A673 (cell line): ENCODE data around the gene AGPAT3. TPM values are rescaled to one million over a fixed set of nuclear protein-coding genes. Genes with fewer than 3 reads are reported as not detected.

ENCODE experiments used
- BruUV-seq: library from RNA; stranded (reverse); fragments of 400-500 nt; replicated peaks from 2 replicates; lab custom pipeline; 2021; lab: Mats Ljungman, UMichigan
- CTCF ChIA-PET: fragments of 300-600 bp; sonication (Branson Sonifier 250); formaldehyde crosslinking; loops from one replicate; lab custom pipeline; 2022; ENCODE audit warnings: antibody characterized with exemption; lab: Charles Lee
- POLR2A ChIA-PET: fragments of 300-600 bp; sonication (Branson Sonifier 250); formaldehyde crosslinking; loops from one replicate; lab custom pipeline; 2022; ENCODE audit warnings: antibody characterized with exemption; ENCODE audit not compliant: low non-redundant PET; lab: Charles Lee
- DNase-seq: peaks from one replicate; pipeline ENCODE4 v3.0.0-alpha.2; 2015; ENCODE audit warnings: low spot score
- H3K27ac ChIP-seq: fragments of 200-600 bp; sonication (generic); 2 replicates; pipeline ENCODE4 v1.5.1; 2016; ENCODE audit warnings: mixed run types, low read depth, mild to moderate bottlenecking, mixed read lengths, antibody characterized with exemption, low read length; ENCODE audit not compliant: poor library complexity, severe bottlenecking
- H3K27me3 ChIP-seq: fragments of 200-600 bp; sonication (generic); replicated peaks from 2 replicates; pipeline ENCODE4 v1.6.1; 2017; ENCODE audit warnings: mixed run types, low read depth, mild to moderate bottlenecking, mixed read lengths, antibody characterized with exemption, low read length; ENCODE audit not compliant: insufficient read depth, poor library complexity
- H3K36me3 ChIP-seq: fragments of 200-600 bp; sonication (generic); 2 replicates; pipeline ENCODE4 v1.6.1; 2016; ENCODE audit warnings: mixed run types, mild to moderate bottlenecking, mixed read lengths, antibody characterized with exemption, low read length; ENCODE audit not compliant: insufficient read depth, poor library complexity, severe bottlenecking
- H3K4me1 ChIP-seq: fragments of 200-600 bp; sonication (generic); 2 replicates; pipeline ENCODE4 v1.6.1; 2017; ENCODE audit warnings: mixed run types, mild to moderate bottlenecking, mixed read lengths, antibody characterized with exemption, low read length; ENCODE audit not compliant: insufficient read depth, poor library complexity, severe bottlenecking
- H3K4me3 ChIP-seq: fragments of 200-600 bp; sonication (generic); 2 replicates; pipeline ENCODE4 v1.5.1; 2016; ENCODE audit warnings: low read depth, mixed run types, mild to moderate bottlenecking, mixed read lengths, low read length; ENCODE audit not compliant: poor library complexity, severe bottlenecking
- H3K9me3 ChIP-seq: fragments of 200-600 bp; sonication (generic); 2 replicates; pipeline ENCODE4 v1.6.1; 2016; ENCODE audit warnings: mixed run types, low read depth, mild to moderate bottlenecking, mixed read lengths, antibody characterized with exemption, low read length; ENCODE audit not compliant: poor library complexity, severe bottlenecking
- EZH2 ChIP-seq: fragments of 200-600 bp; sonication (generic); IDR thresholded peaks from 2 replicates; pipeline ENCODE4 v1.6.1; 2017; ENCODE audit warnings: borderline replicate concordance, low read depth, mild to moderate bottlenecking, mixed read lengths, antibody characterized with exemption, low read length; ENCODE audit not compliant: poor library complexity, severe bottlenecking
- intact Hi-C: fragments of 100-400 bp; cut with micrococcal nuclease; formaldehyde crosslinking; loops from one replicate; pipeline ENCODE4 v1.10.0; 2022; ENCODE audit not compliant: unreplicated experiment
- total RNA-seq: library from RNA; stranded (reverse); gene quantifications from 2 replicates; pipeline ENCODE4 v1.2.3, GENCODE V29; 2021
- TF ChIP-seq, protein P1 (sequence below): fragments of 300-800, 200-600 bp; sonication (generic); conservative IDR thresholded peaks from 2 replicates; pipeline ENCODE4 v1.5.1; 2017; ENCODE audit warnings: low read depth, mild to moderate bottlenecking, antibody characterized with exemption, low read length, moderate library complexity, mixed read lengths

Gene AGPAT3
- total RNA-seq, 1 experiment from 2014 or later: 69.6 TPM

DNA sequence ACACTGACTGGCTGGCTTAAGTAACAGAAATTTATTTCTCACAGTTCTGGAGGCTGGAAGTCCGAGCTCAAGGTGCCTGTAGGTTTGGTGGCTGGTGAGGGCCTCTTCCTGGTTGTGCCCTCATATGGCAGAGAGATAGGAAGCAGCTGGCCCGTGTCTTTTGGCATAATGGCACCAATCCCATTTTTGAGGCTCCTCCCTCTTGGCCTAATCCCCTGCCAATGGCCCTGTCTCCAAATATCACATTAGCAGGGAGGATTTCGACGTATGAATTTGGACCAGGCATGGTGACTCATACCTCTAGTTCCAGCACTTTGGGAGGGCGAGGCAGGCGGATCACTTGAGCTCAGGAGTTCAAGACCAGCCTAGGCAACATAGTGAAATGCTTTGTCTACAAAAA, 37.4 kb downstream of the AGPAT3 start:
- Histone ChIP-seq H3K4me1 (peaks cover 11% of the 10 kb centered on the region), H3K27ac (peak overlapping the region; percentile 31), H3K4me3 (no peak overlapping the region), H3K27me3 (no peaks in the 10 kb centered on the region), H3K9me3 (no peaks in the 10 kb centered on the region), H3K36me3 (no peaks in the 10 kb centered on the region)
- intact Hi-C loops: no loop called here
- ChIA-PET CTCF (no interaction called here), POLR2A (no interaction called here)
- TF ChIP-seq EZH2: no peak
- TF ChIP-seq, protein P1, sequence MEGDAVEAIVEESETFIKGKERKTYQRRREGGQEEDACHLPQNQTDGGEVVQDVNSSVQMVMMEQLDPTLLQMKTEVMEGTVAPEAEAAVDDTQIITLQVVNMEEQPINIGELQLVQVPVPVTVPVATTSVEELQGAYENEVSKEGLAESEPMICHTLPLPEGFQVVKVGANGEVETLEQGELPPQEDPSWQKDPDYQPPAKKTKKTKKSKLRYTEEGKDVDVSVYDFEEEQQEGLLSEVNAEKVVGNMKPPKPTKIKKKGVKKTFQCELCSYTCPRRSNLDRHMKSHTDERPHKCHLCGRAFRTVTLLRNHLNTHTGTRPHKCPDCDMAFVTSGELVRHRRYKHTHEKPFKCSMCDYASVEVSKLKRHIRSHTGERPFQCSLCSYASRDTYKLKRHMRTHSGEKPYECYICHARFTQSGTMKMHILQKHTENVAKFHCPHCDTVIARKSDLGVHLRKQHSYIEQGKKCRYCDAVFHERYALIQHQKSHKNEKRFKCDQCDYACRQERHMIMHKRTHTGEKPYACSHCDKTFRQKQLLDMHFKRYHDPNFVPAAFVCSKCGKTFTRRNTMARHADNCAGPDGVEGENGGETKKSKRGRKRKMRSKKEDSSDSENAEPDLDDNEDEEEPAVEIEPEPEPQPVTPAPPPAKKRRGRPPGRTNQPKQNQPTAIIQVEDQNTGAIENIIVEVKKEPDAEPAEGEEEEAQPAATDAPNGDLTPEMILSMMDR: no peak
- peak; percentile 87 for DNase-seq
- no TSS peak for BruUV-seq

GRCh38 chr21:43903451-43904091, 38.5 kb downstream of the AGPAT3 start:
- no peaks in the 10 kb centered on the region for H3K9me3 ChIP-seq
- H3K27me3 ChIP-seq: no peaks in the 10 kb centered on the region
- H3K4me3 ChIP-seq: no peak overlapping the region
- no TSS peak for BruUV-seq
- no peaks in the 10 kb centered on the region for H3K36me3 ChIP-seq
- ChIA-PET POLR2A (interaction anchor here (0.6 kb wide), 1 partner anchor 1359 kb away, joined by 4 read pairs; no protein-coding TSS in a partner anchor), CTCF (no interaction called here)
- intact Hi-C loops: no loop called here
- peaks cover 11% of the 10 kb centered on the region for H3K4me1 ChIP-seq
- TF ChIP-seq, protein P1: no peak
- no peak for TF ChIP-seq EZH2
- no peak for DNase-seq
- no peak overlapping the region for H3K27ac ChIP-seq

- H3K4me3 ChIP-seq: no peak overlapping the region
- H3K27me3 ChIP-seq: no peaks in the 10 kb centered on the region
- H3K27ac ChIP-seq: no peak overlapping the region
- no peak for DNase-seq
- TF ChIP-seq, protein P1: no peak
- no peak for TF ChIP-seq EZH2
- no peaks in the 10 kb centered on the region for H3K36me3 ChIP-seq
- intact Hi-C loops: no loop called here
- BruUV-seq: no TSS peak
- POLR2A ChIA-PET: interaction anchor here (0.6 kb wide), 1 partner anchor 1360 kb away, joined by 4 read pairs; no protein-coding TSS in a partner anchor
- H3K9me3 ChIP-seq: no peaks in the 10 kb centered on the region
- peaks cover 11% of the 10 kb centered on the region for H3K4me1 ChIP-seq
- CTCF ChIA-PET: no interaction called here
These were observed 39.3 kb downstream of the AGPAT3 start for GRCh38 chr21:43904331-43904781.
